ENCODE results near the gene KIF19.

KIF19 gene

DNA sequence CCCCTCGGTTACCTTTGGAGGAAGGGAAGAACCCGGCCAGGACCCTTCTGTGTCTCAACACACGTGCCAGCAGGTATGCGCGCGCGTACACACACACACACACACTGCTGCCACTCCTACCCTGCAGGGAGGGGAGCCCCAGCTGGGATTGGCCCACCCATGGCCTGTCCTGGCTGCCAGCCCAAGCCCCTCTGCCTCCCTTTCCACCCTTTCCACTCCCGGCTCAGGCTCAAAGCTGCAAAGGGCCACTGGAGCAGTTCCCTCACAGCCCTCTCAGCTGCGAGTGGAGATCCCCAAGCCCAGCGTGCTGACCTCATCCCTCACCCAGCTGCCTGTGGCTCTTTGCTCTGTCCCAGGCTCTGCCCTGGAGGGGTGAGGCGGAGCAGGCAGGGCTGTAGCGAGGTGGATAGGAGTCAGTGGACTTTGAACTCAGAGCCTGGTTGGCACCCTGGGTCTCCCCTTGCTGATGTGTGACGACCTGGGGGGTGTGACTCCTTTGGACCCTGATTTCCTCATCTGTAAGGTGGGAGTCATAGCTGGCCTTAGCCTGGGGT lies 14.5 kb downstream of the KIF19 start:
- no peak for DNase-seq (ENCODE audit: low read depth in 2 of 2)

- DNase-seq (ENCODE audit: low read depth in 2 of 2) = no peak
These were observed 16.2 kb downstream of the KIF19 start for GRCh38 chr17:74342224-74342623.

GRCh38 chr17:74343121-74343520 lies 17.1 kb downstream of the KIF19 start:
- DNase-seq (ENCODE audit: low read depth in 2 of 2) = no peak

DNA sequence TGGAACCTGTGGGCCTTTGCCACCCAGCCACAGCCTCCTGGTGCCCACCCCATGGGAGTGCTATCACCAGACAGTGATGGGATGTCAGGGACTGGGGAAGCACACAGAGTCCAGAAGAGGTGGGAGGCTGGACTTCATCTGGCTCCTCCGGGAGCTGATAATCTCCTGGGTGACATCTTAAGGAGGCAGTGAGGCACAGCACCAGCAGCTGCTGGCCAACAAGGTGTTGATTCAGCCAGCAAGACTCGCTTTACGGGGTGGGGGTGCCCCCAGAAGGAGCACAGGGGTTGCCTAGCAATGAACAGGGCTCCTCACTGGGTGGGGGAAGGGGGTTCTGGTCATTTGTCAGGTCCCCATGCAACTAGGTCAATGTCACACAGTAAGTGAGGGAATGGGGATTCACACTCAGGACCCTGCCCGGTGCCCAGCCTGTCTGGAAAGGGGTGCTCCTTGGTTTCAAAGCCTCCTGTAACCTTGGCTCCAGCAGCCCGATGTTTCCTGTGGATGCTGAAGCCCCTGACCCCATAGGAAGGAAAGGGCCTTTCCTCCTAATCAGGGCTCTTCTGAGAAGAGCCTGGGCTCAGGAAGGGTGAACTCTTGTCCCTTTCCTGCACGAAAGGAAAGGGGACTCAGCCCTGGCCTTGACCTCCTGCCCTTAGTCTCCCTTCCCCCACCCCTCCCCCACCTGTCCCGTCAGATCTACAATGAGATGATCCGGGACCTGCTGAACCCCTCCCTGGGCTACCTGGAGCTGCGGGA lies 17.7 kb downstream of the KIF19 start:
- no peak for DNase-seq (ENCODE audit: low read depth in 2 of 2)

GRCh38 chr17:74344658-74345057 lies 18.6 kb downstream of the KIF19 start:
- no peak for DNase-seq (ENCODE audit: low read depth in 2 of 2)

DNA sequence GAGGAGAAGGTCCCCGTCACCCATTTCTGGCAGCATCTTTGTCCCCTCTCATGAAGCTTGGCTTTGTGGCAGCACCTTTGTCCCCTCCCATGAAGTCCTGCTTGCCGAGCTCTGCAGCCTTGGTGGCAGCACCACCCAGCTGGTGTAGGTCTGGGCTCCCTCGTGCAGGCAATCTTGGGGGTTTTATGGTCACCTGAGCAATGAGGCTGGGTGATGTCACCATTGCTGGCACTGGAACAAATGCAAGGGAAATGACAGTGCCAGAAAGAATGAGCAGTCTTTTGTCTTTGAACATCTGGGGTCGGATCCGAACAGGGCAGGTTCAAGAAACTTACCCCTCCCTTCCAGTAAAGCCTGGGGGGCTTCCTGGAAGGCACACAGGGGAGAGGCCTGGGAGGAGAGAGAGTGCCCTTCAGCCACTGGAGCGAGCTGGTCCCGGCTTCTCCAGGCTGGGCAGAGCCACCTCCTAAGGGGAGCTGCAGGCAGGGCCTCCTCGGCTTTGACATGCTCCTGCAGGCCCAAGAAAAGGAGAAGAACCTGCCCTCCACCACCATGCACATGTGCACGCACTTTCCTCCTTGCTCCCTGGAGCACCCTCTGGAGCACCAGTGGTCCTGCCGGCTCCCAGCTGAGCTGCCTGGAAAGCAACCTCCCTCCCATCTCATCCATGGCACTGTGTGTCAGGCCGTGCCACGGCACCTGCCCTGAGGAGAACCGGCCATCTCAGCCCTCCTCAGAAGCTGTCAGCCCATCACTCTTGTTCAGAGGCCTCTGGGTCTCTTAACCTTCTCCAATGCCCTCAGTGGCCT lies 19.6 kb downstream of the KIF19 start:
- DNase-seq (ENCODE audit: low read depth in 2 of 2) = no peak

DNA sequence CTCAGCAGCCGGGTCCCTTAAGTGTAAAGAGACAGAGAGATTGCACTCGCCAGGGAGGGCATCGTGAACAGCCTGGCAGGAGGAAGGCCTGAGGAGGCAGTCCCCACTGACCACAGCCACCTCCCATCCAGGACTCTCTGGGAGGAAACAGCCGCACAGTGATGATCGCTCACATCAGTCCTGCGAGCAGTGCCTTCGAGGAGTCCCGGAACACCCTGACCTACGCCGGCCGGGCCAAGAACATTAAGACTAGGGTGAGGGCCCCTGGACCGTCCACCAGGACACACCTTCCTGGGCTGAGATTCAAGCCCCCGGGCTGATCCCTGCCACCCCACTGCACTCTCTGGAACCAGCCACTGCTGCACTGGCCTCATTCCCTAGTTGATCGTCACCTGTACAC lies 21.6 kb downstream of the KIF19 start:
- no peak for DNase-seq (ENCODE audit: low read depth in 2 of 2)

DNA sequence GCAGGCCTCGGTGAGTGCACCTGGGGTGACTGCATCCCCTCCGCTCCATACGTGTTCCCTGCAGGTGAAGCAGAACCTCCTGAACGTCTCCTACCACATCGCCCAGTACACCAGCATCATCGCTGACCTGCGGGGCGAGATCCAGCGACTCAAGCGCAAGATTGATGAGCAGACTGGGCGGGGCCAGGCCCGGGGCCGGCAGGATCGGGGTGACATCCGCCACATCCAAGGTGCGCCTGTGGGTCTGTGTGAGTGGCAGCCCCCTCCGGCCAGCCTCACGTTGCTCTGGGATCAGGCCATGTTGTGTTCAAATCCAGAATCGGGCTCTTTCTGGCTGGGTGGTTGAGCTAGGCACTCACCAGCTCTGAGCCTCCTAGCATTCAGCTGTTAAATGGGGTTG lies 23.1 kb downstream of the KIF19 start:
- DNase-seq (ENCODE audit: low read depth in 2 of 2) = no peak

DNA sequence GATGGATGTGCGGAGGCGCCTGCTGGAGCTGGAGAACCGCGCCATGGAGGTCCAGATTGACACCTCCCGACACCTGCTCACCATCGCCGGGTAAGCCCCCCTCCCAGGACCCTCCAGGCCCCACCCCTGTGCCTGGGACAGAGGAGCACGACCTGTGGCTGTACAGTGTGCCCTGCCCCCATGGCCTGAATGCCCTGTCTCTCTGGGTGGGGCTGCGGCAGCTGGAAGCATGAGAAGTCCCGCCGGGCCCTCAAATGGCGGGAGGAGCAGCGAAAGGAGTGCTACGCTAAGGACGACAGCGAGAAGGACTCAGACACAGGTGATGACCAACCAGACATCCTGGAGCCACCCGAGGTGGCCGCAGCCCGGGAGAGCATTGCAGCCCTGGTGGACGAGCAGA lies 24.5 kb downstream of the KIF19 start:
- DNase-seq (ENCODE audit: low read depth in 2 of 2) = no peak

- no peak for DNase-seq (ENCODE audit: low read depth in 2 of 2)
These were observed 25.7 kb downstream of the KIF19 start for GRCh38 chr17:74351552-74352210.

DNA sequence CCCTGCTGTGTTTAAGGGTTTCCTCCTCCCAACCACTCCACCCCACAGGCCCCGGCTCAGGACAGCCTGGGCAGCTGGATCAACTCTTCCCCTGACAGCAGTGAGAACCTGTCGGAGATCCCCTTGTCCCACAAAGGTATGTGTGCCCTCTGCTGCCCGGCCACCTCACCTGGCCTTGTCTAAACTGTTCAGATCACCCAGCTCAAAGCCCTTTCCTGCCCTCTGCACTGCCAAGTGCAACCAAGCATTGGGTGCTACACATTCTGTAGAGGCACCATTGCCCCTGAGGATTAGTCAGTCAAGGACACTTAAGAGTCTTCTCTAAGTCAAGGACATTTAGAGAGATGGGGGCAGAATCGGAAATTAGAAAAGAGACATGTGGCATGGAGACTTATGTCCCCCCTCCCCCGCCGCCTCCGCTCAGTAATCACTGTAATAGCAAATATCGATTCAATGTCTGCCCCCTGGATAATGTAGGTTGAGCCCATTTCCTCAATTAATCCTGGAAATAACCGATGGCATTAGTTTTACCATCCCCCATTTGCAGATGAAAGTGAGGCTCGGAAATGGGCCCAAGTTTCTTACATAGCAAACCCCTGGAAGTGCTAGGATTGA lies 27.5 kb downstream of the KIF19 start:
- no peak for DNase-seq (ENCODE audit: low read depth in 2 of 2)

GRCh38 chr17:74354123-74354522 lies 28.1 kb downstream of the KIF19 start:
- peak; percentile 24 to 63 for DNase-seq (ENCODE audit: low read depth in 2 of 2)

DNA sequence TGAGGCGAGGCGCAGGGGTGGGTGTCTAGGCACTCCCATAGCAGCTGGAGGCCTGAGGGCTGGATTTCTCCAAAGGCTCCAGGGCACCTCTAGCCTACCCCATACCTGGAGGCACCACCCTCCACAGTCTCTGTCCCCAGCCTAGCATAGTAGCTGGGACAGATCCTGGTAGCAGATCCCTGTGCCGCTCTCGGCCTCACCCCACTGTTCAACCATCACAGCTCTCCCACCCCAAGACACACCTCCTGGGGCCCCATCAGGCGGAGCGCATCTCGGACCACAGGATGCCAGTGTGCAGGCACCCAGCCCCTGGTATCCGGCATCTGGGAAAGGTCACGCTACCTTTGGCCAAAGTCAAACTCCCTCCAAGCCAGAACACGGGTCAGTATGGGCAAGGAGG lies 28.5 kb downstream of the KIF19 start:
- DNase-seq (ENCODE audit: low read depth in 2 of 2) = no peak

GRCh38 chr17:74355065-74355464 lies 29.0 kb downstream of the KIF19 start:
- DNase-seq (ENCODE audit: low read depth in 2 of 2) = no peak

GRCh38 chr17:74356646-74357465 lies 30.8 kb downstream of the KIF19 start:
- DNase-seq (ENCODE audit: low read depth in 2 of 2) = no peak

DNA sequence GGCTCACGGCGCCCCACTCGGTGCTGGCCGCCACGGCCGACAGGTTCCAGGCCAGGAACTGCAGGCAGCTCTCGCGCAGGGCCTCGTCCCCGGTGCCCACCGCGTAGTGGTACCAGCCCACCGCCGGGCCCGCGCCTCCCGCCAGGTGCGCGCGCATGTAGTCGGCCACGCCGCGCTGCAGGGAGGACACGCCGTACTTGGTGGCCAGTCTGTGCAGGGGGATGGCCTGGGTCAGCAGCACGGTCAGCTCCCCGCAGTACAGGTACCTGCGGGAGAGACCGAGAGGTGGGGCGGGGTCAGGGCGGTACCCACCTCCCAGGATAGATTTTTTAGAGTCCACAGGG lies 31.4 kb downstream of the KIF19 start:
- no peak for DNase-seq (ENCODE audit: low read depth in 2 of 2)

DNA sequence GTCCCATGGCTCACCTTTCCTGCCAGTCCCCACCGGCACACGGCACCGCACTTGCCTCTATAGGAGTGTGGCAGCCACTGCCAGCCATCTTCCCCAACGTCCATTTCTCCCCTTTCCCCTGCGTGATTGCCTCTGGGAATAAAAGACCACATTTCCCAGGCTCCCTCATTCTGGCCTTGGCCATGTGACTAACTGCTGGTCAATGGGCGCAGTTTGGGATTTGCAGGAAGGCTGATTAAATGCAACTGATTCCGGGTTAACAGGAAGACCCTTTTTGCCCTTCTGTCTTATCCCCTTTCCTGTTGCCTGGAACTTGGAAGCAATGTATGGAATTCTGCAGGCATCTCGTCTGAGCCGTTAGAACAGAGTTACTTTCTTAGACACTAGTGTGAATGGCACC lies 32.7 kb downstream of the KIF19 start:
- DNase-seq (ENCODE audit: low read depth in 2 of 2) = no peak

GRCh38 chr17:74359916-74360315 lies 33.9 kb downstream of the KIF19 start:
- no peak for DNase-seq (ENCODE audit: low read depth in 2 of 2)

DNA sequence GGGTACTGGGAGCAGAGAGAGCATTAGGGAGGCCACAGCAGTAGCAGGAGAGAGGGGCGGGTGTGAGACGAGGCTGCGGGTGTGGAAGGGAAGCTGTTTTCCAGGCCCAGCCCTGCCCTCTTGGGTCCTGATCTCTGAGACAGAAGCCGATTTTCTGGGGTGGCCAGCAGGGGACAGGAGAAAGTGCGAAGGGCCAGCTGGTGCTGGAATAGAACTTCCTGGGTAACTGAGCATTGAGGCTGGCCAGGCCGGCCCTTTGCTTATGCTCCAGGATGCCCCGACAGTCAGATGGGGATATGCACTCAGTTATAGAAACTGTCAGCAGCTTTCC lies 34.8 kb downstream of the KIF19 start:
- DNase-seq (ENCODE audit: low read depth in 2 of 2) = no peak

- DNase-seq (ENCODE audit: low read depth in 2 of 2) = no peak
These were observed 35.4 kb downstream of the KIF19 start, which contains the start of gene BTBD17 for GRCh38 chr17:74361230-74362068. BTBD17 (minus strand) TSS chr17:74361868; CDS start chr17:74361819, 49 bp downstream.

Data from stimulated activated CD4-positive, alpha-beta T cell treated with anti-CD3 and anti-CD28 coated beads, Interleukin-12 subunit alpha, Interleukin-12 subunit beta, amount 100 ng/mL, for 24 hours (primary cell).